Neural crest cell (in vitro differentiated cells): Measurements from ENCODE around the gene BAG3. TPM values are rescaled to one million over a fixed set of nuclear protein-coding genes. Genes with fewer than 3 reads are reported as not detected.
A peak's percentile ranks its signal among the peaks of the same experiment; 100 is the strongest.

Experiments used
- DNase-seq: peaks from one replicate; pipeline ENCODE4 v3.0.0; 2021; ENCODE audit warnings: low read depth, mixed read lengths, low spot score
- H3K27ac Mint-ChIP-seq: one replicate; pipeline ENCODE4 v1.8.0; 2021; ENCODE audit warnings: mild to moderate bottlenecking, mixed read lengths; ENCODE audit not compliant: unreplicated experiment
- H3K27me3 Mint-ChIP-seq: 2 replicates; pipeline ENCODE4 v1.8.0; 2021; ENCODE audit warnings: low read depth, mild to moderate bottlenecking, mixed read lengths
- H3K36me3 Mint-ChIP-seq: 2 replicates; pipeline ENCODE4 v1.8.0; 2021; ENCODE audit warnings: low read depth, mild to moderate bottlenecking, mixed read lengths
- H3K4me1 Mint-ChIP-seq: 2 replicates; pipeline ENCODE4 v1.8.0; 2021; ENCODE audit warnings: mixed read lengths
- H3K4me3 Mint-ChIP-seq: one replicate; pipeline ENCODE4 v1.8.0; 2021; ENCODE audit warnings: mild to moderate bottlenecking, mixed read lengths
- H3K9me3 Mint-ChIP-seq: 2 replicates; pipeline ENCODE4 v1.8.0; 2021; ENCODE audit warnings: mixed read lengths
- total RNA-seq: library from RNA; stranded (reverse); gene quantifications from 2 replicates; pipeline ENCODE4 v1.2.1, GENCODE V29; 2021
- TF ChIP-seq, protein P1 (sequence below): fragments of 200-600 bp; sonication (generic); conservative IDR thresholded peaks from 2 replicates; pipeline ENCODE4 v1.5.0; 2021; ENCODE audit warnings: antibody characterized with exemption, mild to moderate bottlenecking

BAG3 gene
- total RNA-seq, 1 donor from 2014 or later = 22.3 TPM

GRCh38 chr10:119724593-119725516 is 73.7 kb downstream of the BAG3 start:
- H3K9me3 Mint-ChIP-seq = peaks cover 5% of the 10 kb centered on the region
- peaks cover 54% of the 10 kb centered on the region for H3K4me1 Mint-ChIP-seq
- TF ChIP-seq, protein P1, sequence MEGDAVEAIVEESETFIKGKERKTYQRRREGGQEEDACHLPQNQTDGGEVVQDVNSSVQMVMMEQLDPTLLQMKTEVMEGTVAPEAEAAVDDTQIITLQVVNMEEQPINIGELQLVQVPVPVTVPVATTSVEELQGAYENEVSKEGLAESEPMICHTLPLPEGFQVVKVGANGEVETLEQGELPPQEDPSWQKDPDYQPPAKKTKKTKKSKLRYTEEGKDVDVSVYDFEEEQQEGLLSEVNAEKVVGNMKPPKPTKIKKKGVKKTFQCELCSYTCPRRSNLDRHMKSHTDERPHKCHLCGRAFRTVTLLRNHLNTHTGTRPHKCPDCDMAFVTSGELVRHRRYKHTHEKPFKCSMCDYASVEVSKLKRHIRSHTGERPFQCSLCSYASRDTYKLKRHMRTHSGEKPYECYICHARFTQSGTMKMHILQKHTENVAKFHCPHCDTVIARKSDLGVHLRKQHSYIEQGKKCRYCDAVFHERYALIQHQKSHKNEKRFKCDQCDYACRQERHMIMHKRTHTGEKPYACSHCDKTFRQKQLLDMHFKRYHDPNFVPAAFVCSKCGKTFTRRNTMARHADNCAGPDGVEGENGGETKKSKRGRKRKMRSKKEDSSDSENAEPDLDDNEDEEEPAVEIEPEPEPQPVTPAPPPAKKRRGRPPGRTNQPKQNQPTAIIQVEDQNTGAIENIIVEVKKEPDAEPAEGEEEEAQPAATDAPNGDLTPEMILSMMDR = no peak
- no peak for DNase-seq
- H3K27ac Mint-ChIP-seq = peak overlapping the region; percentile 88
- H3K36me3 Mint-ChIP-seq = peaks cover 7% of the 10 kb centered on the region
- peak overlapping the region; percentile 68 for H3K4me3 Mint-ChIP-seq
- H3K27me3 Mint-ChIP-seq = no peaks in the 10 kb centered on the region

DNA sequence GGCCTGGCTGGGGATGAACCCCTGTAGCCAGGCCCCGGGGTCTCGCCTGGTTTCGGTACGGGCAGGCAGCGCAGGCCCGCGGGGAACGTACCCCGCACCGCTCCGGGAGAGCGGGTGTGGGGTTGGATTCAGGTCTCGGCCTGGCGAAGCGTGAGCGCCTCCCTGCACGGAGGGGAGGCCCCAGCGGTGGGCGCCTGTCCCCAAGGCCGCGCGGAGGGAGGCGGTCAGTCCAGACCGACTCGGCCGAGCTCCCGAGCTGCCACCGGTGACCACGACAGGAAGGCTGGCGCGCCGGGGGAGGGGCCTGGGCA is 74.3 kb downstream of the BAG3 start:
- TF ChIP-seq, protein P1 = no peak
- peaks cover 3% of the 10 kb centered on the region for H3K36me3 Mint-ChIP-seq
- H3K27me3 Mint-ChIP-seq = no peaks in the 10 kb centered on the region
- peak overlapping the region; percentile 88 for H3K27ac Mint-ChIP-seq
- peak overlapping the region; percentile 68 for H3K4me3 Mint-ChIP-seq
- no peak for DNase-seq
- H3K9me3 Mint-ChIP-seq = peaks cover 3% of the 10 kb centered on the region
- peaks cover 52% of the 10 kb centered on the region for H3K4me1 Mint-ChIP-seq

GRCh38 chr10:119725828-119726675 is 74.9 kb downstream of the BAG3 start, which contains the start of gene INPP5F:
INPP5F (plus strand) TSS chr10:119726050; CDS start chr10:119726263, 213 bp downstream.
- Mint-ChIP-seq H3K27me3 (no peaks in the 10 kb centered on the region), H3K9me3 (no peaks in the 10 kb centered on the region), H3K4me1 (peaks cover 49% of the 10 kb centered on the region), H3K36me3 (no peaks in the 10 kb centered on the region), H3K4me3 (peak within 1 kb of the TSS; percentile 94), H3K27ac (peak within 1 kb of the TSS; percentile 88)
- TF ChIP-seq, protein P1 = peak; percentile 21
- peak; percentile 100 for DNase-seq

DNA sequence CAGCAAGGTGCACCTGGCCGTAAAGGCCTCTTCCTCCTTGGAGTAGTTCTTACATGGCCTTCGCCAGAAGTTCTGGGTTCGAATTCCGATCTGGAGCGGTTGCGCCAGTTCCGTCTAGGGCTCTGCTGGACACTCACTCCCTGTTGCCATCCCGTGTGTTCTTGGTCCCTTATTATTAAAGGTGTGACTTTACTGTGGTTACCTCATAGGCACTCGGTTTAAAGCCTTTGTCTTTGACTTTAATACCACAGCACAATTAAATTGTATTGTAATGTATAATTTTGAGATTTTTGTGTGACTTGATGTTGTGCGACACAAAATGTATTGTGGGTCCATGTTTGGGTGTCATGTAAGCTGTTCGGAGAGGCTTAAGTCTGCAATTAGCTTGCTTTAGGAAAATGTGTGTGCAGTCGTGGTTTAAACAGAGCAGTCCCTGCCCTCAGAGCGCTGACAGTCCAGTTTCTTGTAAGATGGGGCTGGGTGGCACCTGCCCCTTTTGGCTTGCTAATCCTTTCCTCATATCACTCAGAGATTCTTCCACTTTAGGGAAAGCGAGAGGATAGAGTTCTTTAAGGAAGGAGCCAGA is 75.6 kb downstream of the BAG3 start:
- H3K9me3 Mint-ChIP-seq = no peaks in the 10 kb centered on the region
- H3K36me3 Mint-ChIP-seq = no peaks in the 10 kb centered on the region
- DNase-seq = no peak
- peak overlapping the region; percentile 94 for H3K4me3 Mint-ChIP-seq
- peaks cover 49% of the 10 kb centered on the region for H3K4me1 Mint-ChIP-seq
- TF ChIP-seq, protein P1 = no peak
- no peaks in the 10 kb centered on the region for H3K27me3 Mint-ChIP-seq
- H3K27ac Mint-ChIP-seq = peak overlapping the region; percentile 55

Other genes with a start within 250 kb of the BAG3 start
- 9.5 and 10.6 TPM in 2 replicates for gene RGS10, start 108.7 kb upstream of the BAG3 start, total RNA-seq
- 176 and 188 TPM in 2 replicates for gene TIAL1, start 54.4 kb upstream of the BAG3 start, total RNA-seq
- 95.4 and 99.9 TPM in 2 replicates for gene INPP5F, start 74.7 kb downstream of the BAG3 start, total RNA-seq
- gene MCMBP, start 221.5 kb downstream of the BAG3 start, total RNA-seq = 93.3 and 94.9 TPM in 2 replicates
- gene SEC23IP, start 241.3 kb downstream of the BAG3 start, total RNA-seq = 80.2 and 86.2 TPM in 2 replicates